Astrocyte (in vitro differentiated cells and primary cell): ENCODE results near the gene TMEM184A. TPM values are rescaled to one million over a fixed set of nuclear protein-coding genes. Genes with fewer than 3 reads are reported as not detected.
A peak's percentile ranks its signal among the peaks of the same experiment; 100 is the strongest.

ENCODE experiments used
- DNase-seq: peaks from one replicate; pipeline ENCODE4 v3.0.0-alpha.2; 2010; ENCODE audit warnings: low read depth
- FAIRE-seq: peaks from 2 replicates; lab custom pipeline; 2011; peaks lifted over from hg19 to GRCh38; lab: Jason Lieb, UNC
- H2AFZ ChIP-seq: 2 replicates; pipeline ENCODE4 v1.6.0; 2012; ENCODE audit warnings: low read depth, low read length, inconsistent platforms
- H3K27ac ChIP-seq: 2 replicates; pipeline ENCODE4 v1.5.1; 2011; ENCODE audit warnings: low read depth, low read length, inconsistent platforms
- H3K27me3 ChIP-seq: 2 replicates; pipeline ENCODE4 v1.6.0; 2011; ENCODE audit warnings: low read length, inconsistent platforms; ENCODE audit not compliant: insufficient read depth
- H3K36me3 ChIP-seq: 2 replicates; pipeline ENCODE4 v1.5.1; 2011; ENCODE audit warnings: low read length, inconsistent platforms; ENCODE audit not compliant: insufficient read depth
- H3K4me1 ChIP-seq: 2 replicates; pipeline ENCODE4 v1.5.1; 2011; ENCODE audit warnings: low read length, inconsistent platforms; ENCODE audit not compliant: insufficient read depth
- H3K4me2 ChIP-seq: 2 replicates; pipeline ENCODE4 v1.6.0; 2012; ENCODE audit warnings: low read length, inconsistent platforms
- H3K4me3 ChIP-seq: 2 replicates; pipeline ENCODE4 v1.5.1; 2011; ENCODE audit warnings: low read depth, mild to moderate bottlenecking, low read length, inconsistent platforms; ENCODE audit not compliant: insufficient read depth
- H3K79me2 ChIP-seq: 2 replicates; pipeline ENCODE4 v1.6.0; 2012; ENCODE audit warnings: mild to moderate bottlenecking, low read length, inconsistent platforms; ENCODE audit not compliant: insufficient read depth
- H3K9ac ChIP-seq: 2 replicates; pipeline ENCODE4 v1.6.0; 2012; ENCODE audit warnings: mild to moderate bottlenecking, low read length, inconsistent platforms
- H3K9me3 ChIP-seq: 2 replicates; pipeline ENCODE4 v1.5.1; 2012; ENCODE audit warnings: low read depth, mild to moderate bottlenecking, low read length, inconsistent platforms; ENCODE audit not compliant: insufficient read depth
- H4K20me1 ChIP-seq: 2 replicates; pipeline ENCODE4 v1.6.0; 2012; ENCODE audit warnings: low read length, inconsistent platforms; ENCODE audit not compliant: insufficient read depth
- H3K27ac Mint-ChIP-seq: one replicate; pipeline ENCODE4 v1.8.0; 2021; ENCODE audit warnings: mild to moderate bottlenecking, mixed read lengths; ENCODE audit not compliant: unreplicated experiment
- H3K27me3 Mint-ChIP-seq: one replicate; pipeline ENCODE4 v1.8.0; 2021; ENCODE audit warnings: low read depth, mixed read lengths; ENCODE audit not compliant: unreplicated experiment
- H3K36me3 Mint-ChIP-seq: one replicate; pipeline ENCODE4 v1.8.0; 2021; ENCODE audit warnings: low read depth, mixed read lengths; ENCODE audit not compliant: unreplicated experiment
- H3K4me1 Mint-ChIP-seq: one replicate; pipeline ENCODE4 v1.8.0; 2021; ENCODE audit warnings: low read depth, mixed read lengths; ENCODE audit not compliant: unreplicated experiment
- H3K4me3 Mint-ChIP-seq: one replicate; pipeline ENCODE4 v1.8.0; 2021; ENCODE audit warnings: mild to moderate bottlenecking, moderate library complexity, mixed read lengths; ENCODE audit not compliant: unreplicated experiment
- H3K9me3 Mint-ChIP-seq: one replicate; pipeline ENCODE4 v1.8.0; 2021; ENCODE audit warnings: mild to moderate bottlenecking, mixed read lengths; ENCODE audit not compliant: unreplicated experiment
- CTCF ChIP-seq: IDR thresholded peaks from 2 replicates; pipeline ENCODE4 v1.5.1; 2011; ENCODE audit warnings: low read depth, mild to moderate bottlenecking, inconsistent platforms, low read length, moderate library complexity; ENCODE audit not compliant: insufficient read depth
- EZH2 ChIP-seq: IDR thresholded peaks from 2 replicates; pipeline ENCODE4 v1.6.1; 2012; ENCODE audit warnings: mild to moderate bottlenecking, low read length, inconsistent platforms; ENCODE audit not compliant: insufficient read depth
- total RNA-seq: library from RNA; stranded (reverse); gene quantifications from 2 replicates; pipeline ENCODE4 v1.2.1, GENCODE V29; 2021

The TMEM184A gene
- total RNA-seq, 1 donor from 2014 or later, result 2.1 TPM

GRCh38 chr7:1536743-1537534 lies 19.1 kb downstream of the TMEM184A start:
- H3K4me1 Mint-ChIP-seq, result peaks cover 33% of the 10 kb centered on the region
- Histone ChIP-seq H3K79me2 (peaks cover 79% of the 10 kb centered on the region), H3K9me3 (no peaks in the 10 kb centered on the region), H4K20me1 (peaks cover 20% of the 10 kb centered on the region), H3K27ac (peak overlapping the region; percentile 100), H3K4me2 (peak overlapping the region; percentile 97), H3K36me3 (no peaks in the 10 kb centered on the region), H3K27me3 (no peaks in the 10 kb centered on the region), H2AFZ (no peak overlapping the region), H3K4me3 (peak overlapping the region; percentile 60), H3K9ac (peak overlapping the region; percentile 100), H3K4me1 (peaks cover 62% of the 10 kb centered on the region)
- peak overlapping the region; percentile 88 for H3K27ac Mint-ChIP-seq
- DNase-seq (peak; percentile 97), FAIRE-seq (no peak)
- no peaks in the 10 kb centered on the region for H3K27me3 Mint-ChIP-seq
- peak overlapping the region; percentile 40 for H3K4me3 Mint-ChIP-seq
- H3K36me3 Mint-ChIP-seq, result peaks cover 4% of the 10 kb centered on the region
- H3K9me3 Mint-ChIP-seq, result no peaks in the 10 kb centered on the region
- no peak for TF ChIP-seq CTCF
- TF ChIP-seq EZH2, result no peak

- Histone ChIP-seq H3K36me3 (no peaks in the 10 kb centered on the region), H3K27me3 (no peaks in the 10 kb centered on the region), H3K9me3 (no peaks in the 10 kb centered on the region), H3K4me1 (peaks cover 67% of the 10 kb centered on the region), H3K4me2 (peak overlapping the region; percentile 97), H3K79me2 (peaks cover 83% of the 10 kb centered on the region), H3K27ac (peak overlapping the region; percentile 100), H3K4me3 (no peak overlapping the region), H2AFZ (no peak overlapping the region), H3K9ac (peak overlapping the region; percentile 100), H4K20me1 (peaks cover 26% of the 10 kb centered on the region)
- H3K27ac Mint-ChIP-seq, result peak overlapping the region; percentile 88
- peaks cover 4% of the 10 kb centered on the region for H3K36me3 Mint-ChIP-seq
- TF ChIP-seq EZH2, result no peak
- no peak for TF ChIP-seq CTCF
- no peaks in the 10 kb centered on the region for H3K27me3 Mint-ChIP-seq
- peaks cover 33% of the 10 kb centered on the region for H3K4me1 Mint-ChIP-seq
- FAIRE-seq, result no peak
- peak overlapping the region; percentile 40 for H3K4me3 Mint-ChIP-seq
- H3K9me3 Mint-ChIP-seq, result no peaks in the 10 kb centered on the region
- no peak for DNase-seq
Measured at GRCh38 chr7:1536455-1536742, 19.6 kb downstream of the TMEM184A start.
